Measurements from ENCODE around the gene DZIP3.

- TF ChIP-seq CTCF (IDR thresholded peaks at IDR 0.05) (no peak), MAX (CRISPR knock-in tag; IDR thresholded peaks at IDR 0.05) (no peak), KAT7 (CRISPR knock-in tag; IDR thresholded peaks at IDR 0.05; ENCODE audit: borderline replicate concordance) (no peak), USF2 (CRISPR knock-in tag; IDR thresholded peaks at IDR 0.05) (no peak), ATF6 (CRISPR knock-in tag; IDR thresholded peaks at IDR 0.05) (no peak), E2F1 (CRISPR knock-in tag; IDR thresholded peaks at IDR 0.05) (no peak), ZMAT4 (CRISPR knock-in tag; IDR thresholded peaks at IDR 0.05) (no peak), RELA (CRISPR knock-in tag; IDR thresholded peaks at IDR 0.05; ENCODE audit: borderline replicate concordance) (no peak), ARID4B (CRISPR knock-in tag; IDR thresholded peaks at IDR 0.05; ENCODE audit: borderline replicate concordance) (no peak), TCF7 (CRISPR knock-in tag; IDR thresholded peaks at IDR 0.05; ENCODE audit: low read depth) (no peak), USF1 (CRISPR knock-in tag; IDR thresholded peaks at IDR 0.05) (no peak)
Observed at GRCh38 chr3:108546692-108547091, 42.8 kb upstream of the DZIP3 start.

All from WTC11 (cell line).